ENCODE results near the gene IQSEC1.

The IQSEC1 gene

GRCh38 chr3:13013151-13013561, 60.1 kb downstream of the IQSEC1 start:
- no peaks in the 10 kb centered on the region for H3K27me3 ChIP-seq (ENCODE audit: control insufficient read depth in 3 of 3, insufficient read depth in 3 of 3, low read depth in 1 of 3, low read length in 3 of 3)
- no peak overlapping the region for H3K23ac ChIP-seq (ENCODE audit: low read depth, low read length, poor library complexity)
- H3K4ac ChIP-seq (ENCODE audit: low read length), result no peak overlapping the region
- no peaks in the 10 kb centered on the region for H3K36me3 ChIP-seq (replicated peaks in 1 of 2; ENCODE audit: control insufficient read depth in 2 of 2, insufficient read depth in 2 of 2, low read length in 2 of 2)
- H4K8ac ChIP-seq (ENCODE audit: low read depth, low read length), result no peak overlapping the region
- no peak overlapping the region for H2AFZ ChIP-seq (ENCODE audit: low read length)
- DNase-seq (ENCODE audit: low spot score), result no peak
- H3K4me3 ChIP-seq (ENCODE audit: low read length in 2 of 2), result no peak overlapping the region
- no CpG with 5 or more reads among the region's 7 CpGs for WGBS, 2 donors (ENCODE audit: extremely low coverage in 2 of 2, insufficient read length in 2 of 2, insufficient replicate concordance in 1 of 2)
- no peaks in the 10 kb centered on the region for H3K9me3 ChIP-seq (replicated peaks in 1 of 2; ENCODE audit: control insufficient read depth in 2 of 2, insufficient read depth in 1 of 2, low read depth in 1 of 2, low read length in 2 of 2)
- no peak overlapping the region for H2BK5ac ChIP-seq (ENCODE audit: low read length)
- no peak overlapping the region for H2AK5ac ChIP-seq (ENCODE audit: low read depth, low read length)
- H3K18ac ChIP-seq (ENCODE audit: low read length), result no peak overlapping the region
- H3K4me1 ChIP-seq (ENCODE audit: control insufficient read depth in 2 of 2, insufficient read depth in 1 of 2, low read depth in 1 of 2, low read length in 2 of 2), result peaks cover 31 to 32% of the 10 kb centered on the region in 2 donors
- no peak overlapping the region for H3K4me2 ChIP-seq (ENCODE audit: insufficient read depth, low read length, poor library complexity, severe bottlenecking)
- no peak overlapping the region for H2BK120ac ChIP-seq (ENCODE audit: low read depth, low read length)
- H2BK12ac ChIP-seq (ENCODE audit: low read length), result no peak overlapping the region
- peaks cover 3% of the 10 kb centered on the region for H3K79me1 ChIP-seq (ENCODE audit: low read depth, low read length)
- no peak overlapping the region for H3K14ac ChIP-seq (ENCODE audit: low read length)
- H2BK15ac ChIP-seq (ENCODE audit: low read length), result no peak overlapping the region
- H3K27ac ChIP-seq (replicated peaks; ENCODE audit: low read length), result no peak overlapping the region
- H4K91ac ChIP-seq (ENCODE audit: low read depth, low read length, poor library complexity), result no peak overlapping the region
- no peak overlapping the region for H3K9ac ChIP-seq (ENCODE audit: low read depth, low read length, poor library complexity)

GRCh38 chr3:13012221-13012691, 61.0 kb downstream of the IQSEC1 start:
- peak overlapping the region; percentile 38 for H2AK5ac ChIP-seq (ENCODE audit: low read depth, low read length)
- no peaks in the 10 kb centered on the region for H3K27me3 ChIP-seq (ENCODE audit: control insufficient read depth in 3 of 3, insufficient read depth in 3 of 3, low read depth in 1 of 3, low read length in 3 of 3)
- H3K9ac ChIP-seq (ENCODE audit: low read depth, low read length, poor library complexity), result no peak overlapping the region
- no peak overlapping the region for H3K4ac ChIP-seq (ENCODE audit: low read length)
- H3K27ac ChIP-seq (replicated peaks; ENCODE audit: low read length), result no peak overlapping the region
- no peak for DNase-seq (ENCODE audit: low spot score)
- H3K9me3 ChIP-seq (replicated peaks in 1 of 2; ENCODE audit: control insufficient read depth in 2 of 2, insufficient read depth in 1 of 2, low read depth in 1 of 2, low read length in 2 of 2), result no peaks in the 10 kb centered on the region
- H3K4me3 ChIP-seq (ENCODE audit: low read length in 2 of 2), result no peak overlapping the region
- H2BK12ac ChIP-seq (ENCODE audit: low read length), result peak overlapping the region; percentile 52
- H3K18ac ChIP-seq (ENCODE audit: low read length), result peak overlapping the region; percentile 21
- H4K91ac ChIP-seq (ENCODE audit: low read depth, low read length, poor library complexity), result no peak overlapping the region
- WGBS, 2 donors (ENCODE audit: extremely low coverage in 2 of 2, insufficient read length in 2 of 2, insufficient replicate concordance in 1 of 2), result no CpG with 5 or more reads among the region's 5 CpGs
- no peak overlapping the region for H4K8ac ChIP-seq (ENCODE audit: low read depth, low read length)
- peaks cover under 1% of the 10 kb centered on the region for H3K79me1 ChIP-seq (ENCODE audit: low read depth, low read length)
- H2BK5ac ChIP-seq (ENCODE audit: low read length), result no peak overlapping the region
- H2BK120ac ChIP-seq (ENCODE audit: low read depth, low read length), result peak overlapping the region; percentile 14
- H3K23ac ChIP-seq (ENCODE audit: low read depth, low read length, poor library complexity), result no peak overlapping the region
- peaks cover 26 to 27% of the 10 kb centered on the region in 2 donors for H3K4me1 ChIP-seq (ENCODE audit: control insufficient read depth in 2 of 2, insufficient read depth in 1 of 2, low read depth in 1 of 2, low read length in 2 of 2)
- H3K4me2 ChIP-seq (ENCODE audit: insufficient read depth, low read length, poor library complexity, severe bottlenecking), result no peak overlapping the region
- no peak overlapping the region for H3K14ac ChIP-seq (ENCODE audit: low read length)
- H2AFZ ChIP-seq (ENCODE audit: low read length), result no peak overlapping the region
- H3K36me3 ChIP-seq (replicated peaks in 1 of 2; ENCODE audit: control insufficient read depth in 2 of 2, insufficient read depth in 2 of 2, low read length in 2 of 2), result no peaks in the 10 kb centered on the region
- H2BK15ac ChIP-seq (ENCODE audit: low read length), result no peak overlapping the region

DNA sequence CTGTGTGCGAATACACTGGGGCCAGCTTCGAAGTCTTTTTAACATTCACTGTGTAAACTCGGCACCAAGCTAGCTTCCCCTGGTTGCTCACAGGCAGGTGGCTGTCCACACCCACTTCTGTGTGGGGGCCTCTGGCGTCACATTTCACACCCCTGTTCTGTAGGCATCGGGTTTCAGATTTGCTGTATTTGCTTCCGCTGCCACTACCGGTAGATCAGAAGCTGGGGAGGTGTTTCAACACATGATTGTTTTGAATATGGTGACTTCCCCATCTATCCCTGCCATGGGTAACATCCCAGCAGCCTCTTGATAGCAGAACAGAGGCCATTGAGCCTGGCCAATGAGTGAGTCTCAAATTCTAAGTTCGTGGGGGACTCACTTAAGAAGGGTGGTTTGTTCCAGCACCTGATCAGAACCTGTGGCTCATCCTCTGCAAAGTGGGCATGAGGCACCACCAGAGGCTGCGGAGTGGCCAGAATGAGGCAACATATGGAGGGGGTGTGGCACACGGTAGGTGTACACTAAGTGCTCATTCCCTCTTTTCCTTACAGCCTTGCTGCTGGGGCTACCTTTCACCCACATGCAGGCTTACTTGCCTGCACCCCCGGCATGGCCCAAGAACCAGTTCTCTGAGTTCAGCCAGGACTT, 61.5 kb downstream of the IQSEC1 start:
- Histone ChIP-seq H3K79me1 (ENCODE audit: low read depth, low read length) (no peaks in the 10 kb centered on the region), H3K4me1 (ENCODE audit: control insufficient read depth in 2 of 2, insufficient read depth in 1 of 2, low read depth in 1 of 2, low read length in 2 of 2) (peaks cover 25 to 26% of the 10 kb centered on the region in 2 donors), H3K14ac (ENCODE audit: low read length) (no peak overlapping the region), H2BK12ac (ENCODE audit: low read length) (peak overlapping the region; percentile 52), H2BK120ac (ENCODE audit: low read depth, low read length) (peak overlapping the region; percentile 14), H2AFZ (ENCODE audit: low read length) (peak overlapping the region; percentile 15), H3K27ac (replicated peaks; ENCODE audit: low read length) (no peak overlapping the region), H3K27me3 (ENCODE audit: control insufficient read depth in 3 of 3, insufficient read depth in 3 of 3, low read depth in 1 of 3, low read length in 3 of 3) (no peaks in the 10 kb centered on the region), H3K23ac (ENCODE audit: low read depth, low read length, poor library complexity) (peak overlapping the region; percentile 43), H3K18ac (ENCODE audit: low read length) (peak overlapping the region; percentile 21), H3K4me2 (ENCODE audit: insufficient read depth, low read length, poor library complexity, severe bottlenecking) (no peak overlapping the region), H3K9ac (ENCODE audit: low read depth, low read length, poor library complexity) (peak overlapping the region; percentile 65), H3K9me3 (replicated peaks in 1 of 2; ENCODE audit: control insufficient read depth in 2 of 2, insufficient read depth in 1 of 2, low read depth in 1 of 2, low read length in 2 of 2) (no peaks in the 10 kb centered on the region), H4K91ac (ENCODE audit: low read depth, low read length, poor library complexity) (no peak overlapping the region), H3K36me3 (replicated peaks in 1 of 2; ENCODE audit: control insufficient read depth in 2 of 2, insufficient read depth in 2 of 2, low read length in 2 of 2) (no peaks in the 10 kb centered on the region), H3K4ac (ENCODE audit: low read length) (no peak overlapping the region), H4K8ac (ENCODE audit: low read depth, low read length) (no peak overlapping the region), H2AK5ac (ENCODE audit: low read depth, low read length) (peak overlapping the region; percentile 38), H2BK5ac (ENCODE audit: low read length) (no peak overlapping the region), H2BK15ac (ENCODE audit: low read length) (no peak overlapping the region), H3K4me3 (ENCODE audit: low read length in 2 of 2) (no peak overlapping the region)
- no peak for DNase-seq (ENCODE audit: low spot score)
- no CpG with 5 or more reads among the region's 11 CpGs for WGBS, 2 donors (ENCODE audit: extremely low coverage in 2 of 2, insufficient read length in 2 of 2, insufficient replicate concordance in 1 of 2)

DNA sequence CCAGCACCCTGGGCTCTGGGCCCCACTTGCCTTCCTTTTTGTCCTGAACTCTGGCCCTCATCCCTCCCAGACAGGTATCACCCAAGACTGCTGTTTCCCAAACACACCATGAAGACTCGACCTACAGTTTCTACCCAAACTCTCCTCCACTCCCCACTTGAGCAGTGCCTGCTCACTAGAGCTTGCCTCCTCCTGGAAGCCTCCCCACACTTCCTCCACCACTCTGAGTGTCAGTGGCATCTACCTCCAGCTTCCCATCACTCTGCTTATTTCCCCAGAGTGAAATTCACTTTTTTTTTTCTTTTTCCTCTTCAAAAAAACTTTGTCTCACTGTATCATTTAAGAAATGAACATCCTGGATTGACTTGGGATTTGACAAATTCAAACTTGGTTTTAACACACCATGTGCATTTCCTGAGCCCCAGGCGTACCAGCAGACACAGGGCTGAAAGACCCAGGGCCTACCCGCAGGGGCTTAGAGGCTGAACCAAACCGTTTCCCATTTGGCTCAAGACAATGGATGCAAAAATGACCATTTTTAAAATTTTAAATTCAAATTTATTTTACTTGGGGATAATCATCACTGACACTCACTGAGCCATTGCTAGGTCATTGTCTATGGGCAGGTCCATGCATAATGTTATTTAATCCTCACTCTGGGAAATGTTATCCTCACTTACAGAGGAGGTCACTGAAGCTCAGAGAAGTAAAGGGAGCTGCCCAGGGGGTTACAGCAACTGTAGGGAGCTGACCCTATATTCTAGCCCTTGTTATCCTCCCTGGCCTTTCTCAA, 62.3 kb downstream of the IQSEC1 start:
- Histone ChIP-seq H2AFZ (ENCODE audit: low read length) (peak overlapping the region; percentile 15), H2BK15ac (ENCODE audit: low read length) (no peak overlapping the region), H3K9ac (ENCODE audit: low read depth, low read length, poor library complexity) (no peak overlapping the region), H3K4me3 (ENCODE audit: low read length in 2 of 2) (no peak overlapping the region), H3K14ac (ENCODE audit: low read length) (no peak overlapping the region), H4K8ac (ENCODE audit: low read depth, low read length) (no peak overlapping the region), H2BK120ac (ENCODE audit: low read depth, low read length) (no peak overlapping the region), H3K9me3 (replicated peaks in 1 of 2; ENCODE audit: control insufficient read depth in 2 of 2, insufficient read depth in 1 of 2, low read depth in 1 of 2, low read length in 2 of 2) (no peaks in the 10 kb centered on the region), H2AK5ac (ENCODE audit: low read depth, low read length) (no peak overlapping the region), H3K79me1 (ENCODE audit: low read depth, low read length) (no peaks in the 10 kb centered on the region), H2BK5ac (ENCODE audit: low read length) (no peak overlapping the region), H3K4me1 (ENCODE audit: control insufficient read depth in 2 of 2, insufficient read depth in 1 of 2, low read depth in 1 of 2, low read length in 2 of 2) (peaks cover 21 to 22% of the 10 kb centered on the region in 2 donors), H3K27me3 (ENCODE audit: control insufficient read depth in 3 of 3, insufficient read depth in 3 of 3, low read depth in 1 of 3, low read length in 3 of 3) (no peaks in the 10 kb centered on the region), H3K23ac (ENCODE audit: low read depth, low read length, poor library complexity) (peak overlapping the region; percentile 43), H2BK12ac (ENCODE audit: low read length) (no peak overlapping the region), H3K36me3 (replicated peaks in 1 of 2; ENCODE audit: control insufficient read depth in 2 of 2, insufficient read depth in 2 of 2, low read length in 2 of 2) (no peaks in the 10 kb centered on the region), H3K4me2 (ENCODE audit: insufficient read depth, low read length, poor library complexity, severe bottlenecking) (no peak overlapping the region), H3K18ac (ENCODE audit: low read length) (no peak overlapping the region), H3K27ac (replicated peaks; ENCODE audit: low read length) (no peak overlapping the region), H4K91ac (ENCODE audit: low read depth, low read length, poor library complexity) (no peak overlapping the region), H3K4ac (ENCODE audit: low read length) (no peak overlapping the region)
- WGBS, 2 donors (ENCODE audit: extremely low coverage in 2 of 2, insufficient read length in 2 of 2, insufficient replicate concordance in 1 of 2), result no CpG with 5 or more reads among the region's 4 CpGs
- DNase-seq (ENCODE audit: low spot score), result no peak
